Nephron progenitor cell (in vitro differentiated cells): ENCODE measurements around the gene CDS2.

Experiments
- DNase-seq: peaks from one replicate; pipeline ENCODE4 v3.0.0; 2021
- H3K27ac Mint-ChIP-seq: 2 replicates; pipeline ENCODE4 v1.8.0; 2021; ENCODE audit warnings: mild to moderate bottlenecking, moderate library complexity, mixed read lengths
- H3K27me3 Mint-ChIP-seq: 2 replicates; pipeline ENCODE4 v1.8.0; 2021; ENCODE audit warnings: mild to moderate bottlenecking, low read depth, mixed read lengths; ENCODE audit not compliant: poor library complexity
- H3K36me3 Mint-ChIP-seq: 2 replicates; pipeline ENCODE4 v1.8.0; 2021; ENCODE audit warnings: low read depth, mixed read lengths
- H3K4me1 Mint-ChIP-seq: 2 replicates; pipeline ENCODE4 v1.8.0; 2021; ENCODE audit warnings: mixed read lengths
- H3K4me3 Mint-ChIP-seq: 2 replicates; pipeline ENCODE4 v1.8.0; 2021; ENCODE audit warnings: mild to moderate bottlenecking, moderate library complexity, mixed read lengths
- H3K9me3 Mint-ChIP-seq: 2 replicates; pipeline ENCODE4 v1.8.0; 2021; ENCODE audit warnings: mild to moderate bottlenecking, moderate library complexity, mixed read lengths
- TF ChIP-seq, protein P1 (sequence below): fragments of 200-600 bp; sonication (generic); IDR thresholded peaks from 2 replicates; pipeline ENCODE4 v1.5.0; 2021; ENCODE audit warnings: antibody characterized with exemption

Gene CDS2

GRCh38 chr20:5181492-5181891 is 54.7 kb downstream of the CDS2 start:
- H3K27ac Mint-ChIP-seq: no peak overlapping the region
- peaks cover 38% of the 10 kb centered on the region for H3K36me3 Mint-ChIP-seq
- TF ChIP-seq, protein P1, sequence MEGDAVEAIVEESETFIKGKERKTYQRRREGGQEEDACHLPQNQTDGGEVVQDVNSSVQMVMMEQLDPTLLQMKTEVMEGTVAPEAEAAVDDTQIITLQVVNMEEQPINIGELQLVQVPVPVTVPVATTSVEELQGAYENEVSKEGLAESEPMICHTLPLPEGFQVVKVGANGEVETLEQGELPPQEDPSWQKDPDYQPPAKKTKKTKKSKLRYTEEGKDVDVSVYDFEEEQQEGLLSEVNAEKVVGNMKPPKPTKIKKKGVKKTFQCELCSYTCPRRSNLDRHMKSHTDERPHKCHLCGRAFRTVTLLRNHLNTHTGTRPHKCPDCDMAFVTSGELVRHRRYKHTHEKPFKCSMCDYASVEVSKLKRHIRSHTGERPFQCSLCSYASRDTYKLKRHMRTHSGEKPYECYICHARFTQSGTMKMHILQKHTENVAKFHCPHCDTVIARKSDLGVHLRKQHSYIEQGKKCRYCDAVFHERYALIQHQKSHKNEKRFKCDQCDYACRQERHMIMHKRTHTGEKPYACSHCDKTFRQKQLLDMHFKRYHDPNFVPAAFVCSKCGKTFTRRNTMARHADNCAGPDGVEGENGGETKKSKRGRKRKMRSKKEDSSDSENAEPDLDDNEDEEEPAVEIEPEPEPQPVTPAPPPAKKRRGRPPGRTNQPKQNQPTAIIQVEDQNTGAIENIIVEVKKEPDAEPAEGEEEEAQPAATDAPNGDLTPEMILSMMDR: no peak

DNA sequence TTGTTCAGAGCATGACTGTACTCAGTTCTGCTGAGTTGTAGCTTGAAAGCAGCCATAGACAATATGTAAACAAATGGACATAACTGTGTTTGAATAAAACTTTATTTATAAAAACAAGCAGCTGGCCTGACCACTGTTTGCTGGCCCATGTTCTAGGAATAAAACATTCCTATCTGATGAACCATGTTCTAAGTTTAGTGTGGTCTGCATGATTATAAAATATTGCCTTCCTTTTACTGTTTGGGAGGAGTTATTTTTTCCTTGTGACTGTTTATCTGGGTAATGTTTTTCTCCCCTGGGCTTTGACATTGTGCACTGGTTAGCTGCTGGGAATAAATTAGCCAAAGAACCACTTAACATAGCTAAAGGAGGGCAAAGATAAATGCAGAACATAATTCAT is 55.1 kb downstream of the CDS2 start:
- Mint-ChIP-seq H3K9me3 (no peaks in the 10 kb centered on the region), H3K27me3 (peaks cover 3% of the 10 kb centered on the region), H3K27ac (no peak overlapping the region), H3K4me3 (no peak overlapping the region), H3K36me3 (peaks cover 37% of the 10 kb centered on the region), H3K4me1 (peaks cover 29% of the 10 kb centered on the region)
- TF ChIP-seq, protein P1: no peak
- no peak for DNase-seq

More at GRCh38 chr20:5181492-5181891, 54.7 kb downstream of the CDS2 start:
- peaks cover 3% of the 10 kb centered on the region for H3K27me3 Mint-ChIP-seq
- H3K4me1 Mint-ChIP-seq: peaks cover 29% of the 10 kb centered on the region
- DNase-seq: no peak
- H3K9me3 Mint-ChIP-seq: no peaks in the 10 kb centered on the region
- no peak overlapping the region for H3K4me3 Mint-ChIP-seq

GRCh38 chr20:5182615-5183254 is 55.9 kb downstream of the CDS2 start:
- DNase-seq: no peak
- peaks cover 29% of the 10 kb centered on the region for H3K4me1 Mint-ChIP-seq
- peaks cover 37% of the 10 kb centered on the region for H3K36me3 Mint-ChIP-seq
- TF ChIP-seq, protein P1: no peak
- no peaks in the 10 kb centered on the region for H3K9me3 Mint-ChIP-seq
- no peaks in the 10 kb centered on the region for H3K27me3 Mint-ChIP-seq
- H3K4me3 Mint-ChIP-seq: no peak overlapping the region
- H3K27ac Mint-ChIP-seq: peak overlapping the region; percentile 63

GRCh38 chr20:5183731-5184474 is 57.1 kb downstream of the CDS2 start:
- H3K27ac Mint-ChIP-seq: peak overlapping the region; percentile 70
- TF ChIP-seq, protein P1: no peak
- no peak overlapping the region for H3K4me3 Mint-ChIP-seq
- H3K4me1 Mint-ChIP-seq: peaks cover 31% of the 10 kb centered on the region
- peak; percentile 24 for DNase-seq
- no peaks in the 10 kb centered on the region for H3K27me3 Mint-ChIP-seq
- peaks cover 34% of the 10 kb centered on the region for H3K36me3 Mint-ChIP-seq
- no peaks in the 10 kb centered on the region for H3K9me3 Mint-ChIP-seq

DNA sequence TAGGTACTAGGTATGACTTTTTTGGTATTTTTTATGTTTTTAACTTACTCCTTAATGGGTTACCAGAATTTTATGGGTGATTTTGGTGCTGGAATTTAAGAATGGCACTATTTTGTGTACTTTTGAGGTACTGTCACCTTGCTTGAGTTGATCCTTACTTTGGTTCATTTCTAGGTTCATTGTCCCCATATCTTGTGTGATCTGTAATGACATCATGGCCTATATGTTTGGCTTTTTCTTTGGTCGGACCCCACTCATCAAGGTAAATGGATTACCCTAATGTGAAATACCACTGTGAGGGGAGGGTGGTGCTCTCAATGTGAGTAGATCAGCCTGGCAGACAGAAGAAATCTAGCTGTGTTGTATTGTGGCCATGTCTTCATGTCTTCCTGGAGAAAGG is 57.9 kb downstream of the CDS2 start:
- no peak for DNase-seq
- Mint-ChIP-seq H3K4me1 (peaks cover 37% of the 10 kb centered on the region), H3K36me3 (peaks cover 34% of the 10 kb centered on the region), H3K4me3 (no peak overlapping the region), H3K27ac (no peak overlapping the region), H3K27me3 (no peaks in the 10 kb centered on the region), H3K9me3 (no peaks in the 10 kb centered on the region)
- TF ChIP-seq, protein P1: no peak
